HEK293 (cell line): Measurements from ENCODE around the gene RACGAP1.
A peak's percentile ranks its signal among the peaks of the same experiment; 100 is the strongest.

Experiments
- CTCF ChIA-PET: fragments of 350-600 bp; formaldehyde crosslinking; extraction: SDS; loops from one replicate; lab custom pipeline; 2021; ENCODE audit warnings: antibody characterized with exemption; lab: Yijun Ruan, JAX
- POLR2A ChIA-PET: fragments of 300-600 bp; formaldehyde crosslinking; extraction: SDS; loops from one replicate; lab custom pipeline; 2020; ENCODE audit warnings: antibody characterized with exemption, inconsistent platforms; lab: Yijun Ruan, JAX
- H3K27ac ChIP-seq: fragments of 200-500 bp; sonication (Bioruptor generic); 2 replicates; pipeline ENCODE4 v1.5.1; 2014; ENCODE audit warnings: low read depth, low read length, control low read depth, inconsistent platforms; ENCODE audit errors: extremely low read depth
- H3K36me3 ChIP-seq, 2 experiments: fragments of 200-500 bp in 1 of 2; sonication (Bioruptor generic) in 1 of 2; 1 replicate in 1 of 2; 2 replicates in 1 of 2; pipeline ENCODE4 v1.5.1; 2014 to 2017; ENCODE audit warnings: inconsistent platforms in 2 of 2, low read length in 2 of 2; ENCODE audit not compliant: control insufficient read depth in 2 of 2, insufficient read depth in 1 of 2
- H3K4me1 ChIP-seq: fragments of 200-500 bp; sonication (Bioruptor generic); 2 replicates; pipeline ENCODE4 v1.5.1; 2014; ENCODE audit warnings: mild to moderate bottlenecking, low read length, inconsistent platforms; ENCODE audit not compliant: control insufficient read depth, insufficient read depth
- H3K4me3 ChIP-seq: 2 replicates; pipeline ENCODE4 v1.5.1; 2011; ENCODE audit warnings: low read depth, mild to moderate bottlenecking, control low read depth, low read length, moderate library complexity
- H3K9me3 ChIP-seq: fragments of 200-500 bp; sonication (Bioruptor generic); 2 replicates; pipeline ENCODE4 v1.5.1; 2014; ENCODE audit warnings: low read depth, low read length, inconsistent platforms; ENCODE audit not compliant: control insufficient read depth, insufficient read depth
- PATZ1 ChIP-seq: fragments of 450-650 bp; formaldehyde crosslinking; IDR thresholded peaks from 2 replicates; pipeline ENCODE4 v1.5.1; 2016; ENCODE audit warnings: missing biosample characterization, missing genetic modification characterization
- TSHZ1 ChIP-seq: fragments of 450-650 bp; formaldehyde crosslinking; IDR thresholded peaks from 2 replicates; pipeline ENCODE4 v1.5.1; 2016; ENCODE audit warnings: missing biosample characterization, missing genetic modification characterization, borderline replicate concordance
- ZFP3 ChIP-seq: fragments of 450-650 bp; formaldehyde crosslinking; IDR thresholded peaks from 2 replicates; pipeline ENCODE4 v1.5.1; 2016; ENCODE audit warnings: low read depth, missing biosample characterization, missing genetic modification characterization
- ZNF114 ChIP-seq: fragments of 450-650 bp; formaldehyde crosslinking; IDR thresholded peaks from 2 replicates; pipeline ENCODE4 v1.5.0; 2017; ENCODE audit warnings: missing biosample characterization, missing genetic modification characterization
- ZNF16 ChIP-seq: fragments of 450-650 bp; formaldehyde crosslinking; IDR thresholded peaks from 2 replicates; pipeline ENCODE4 v1.5.1; 2016; ENCODE audit warnings: low read depth, missing biosample characterization, missing genetic modification characterization
- ZNF426 ChIP-seq: fragments of 450-650 bp; formaldehyde crosslinking; IDR thresholded peaks from 2 replicates; pipeline ENCODE4 v1.5.1; 2017; ENCODE audit warnings: missing biosample characterization, missing genetic modification characterization, mild to moderate bottlenecking, inconsistent platforms, moderate library complexity
- ZNF521 ChIP-seq: fragments of 450-650 bp; formaldehyde crosslinking; IDR thresholded peaks from 2 replicates; pipeline ENCODE4 v1.5.1; 2017; ENCODE audit warnings: missing biosample characterization, mild to moderate bottlenecking, missing genetic modification characterization
- ZNF530 ChIP-seq: fragments of 450-650 bp; formaldehyde crosslinking; IDR thresholded peaks from 2 replicates; pipeline ENCODE4 v1.5.1; 2016; ENCODE audit warnings: low read depth, missing biosample characterization, missing genetic modification characterization
- ZNF610 ChIP-seq: fragments of 450-650 bp; formaldehyde crosslinking; IDR thresholded peaks from 2 replicates; pipeline ENCODE4 v1.5.1; 2016; ENCODE audit warnings: missing biosample characterization, missing genetic modification characterization, borderline replicate concordance
- ZNF623 ChIP-seq: fragments of 450-650 bp; formaldehyde crosslinking; IDR thresholded peaks from 2 replicates; pipeline ENCODE4 v1.5.1; 2016; ENCODE audit warnings: missing biosample characterization, missing genetic modification characterization
- ZNF664 ChIP-seq: fragments of 450-650 bp; formaldehyde crosslinking; IDR thresholded peaks from 2 replicates; pipeline ENCODE4 v1.5.1; 2016; ENCODE audit warnings: missing biosample characterization, missing genetic modification characterization
- ZNF704 ChIP-seq: fragments of 450-650 bp; formaldehyde crosslinking; IDR thresholded peaks from 2 replicates; pipeline ENCODE4 v1.5.1; 2016; ENCODE audit warnings: missing biosample characterization, missing genetic modification characterization
- ZNF785 ChIP-seq: fragments of 450-650 bp; formaldehyde crosslinking; IDR thresholded peaks from 2 replicates; pipeline ENCODE4 v1.5.1; 2016; ENCODE audit warnings: missing biosample characterization, missing genetic modification characterization
- TF ChIP-seq, protein P1 (sequence below): fragments of 450-650 bp; formaldehyde crosslinking; IDR thresholded peaks from 2 replicates; pipeline ENCODE4 v1.5.1; 2016; ENCODE audit warnings: missing biosample characterization, missing genetic modification characterization
- TF ChIP-seq, protein P2 (sequence below): fragments of 450-650 bp; formaldehyde crosslinking; IDR thresholded peaks from 2 replicates; pipeline ENCODE4 v1.5.1; 2017; ENCODE audit warnings: missing biosample characterization, missing genetic modification characterization
- TF ChIP-seq, protein P3 (sequence below): fragments of 450-650 bp; formaldehyde crosslinking; optimal IDR thresholded peaks from 2 replicates; pipeline ENCODE3; 2016; ENCODE audit warnings: missing biosample characterization, mild to moderate bottlenecking, missing genetic modification characterization

Gene RACGAP1

GRCh38 chr12:50049254-50050118 lies 24.2 kb upstream of the RACGAP1 start:
- ChIA-PET POLR2A (interaction anchor here (0.6 to 0.7 kb wide), 2 partner anchors 16 to 228 kb away, joined by 4 to 5 read pairs; no protein-coding TSS in a partner anchor), CTCF (interaction anchor here (0.9 to 4.1 kb wide), 4 partner anchors 11 to 182 kb away, joined by 3 to 55 read pairs (median 6); no protein-coding TSS in a partner anchor)
- TF ChIP-seq ZNF426 (tag by site-specific recombination) (no peak), ZNF623 (tag by site-specific recombination) (no peak), ZNF664 (tag by site-specific recombination) (peak; percentile 92), ZFP3 (tag by site-specific recombination) (peak; percentile 77), ZNF704 (no peak), ZNF530 (tag by site-specific recombination) (no peak), PATZ1 (tag by site-specific recombination) (no peak)
- TF ChIP-seq, protein P1, sequence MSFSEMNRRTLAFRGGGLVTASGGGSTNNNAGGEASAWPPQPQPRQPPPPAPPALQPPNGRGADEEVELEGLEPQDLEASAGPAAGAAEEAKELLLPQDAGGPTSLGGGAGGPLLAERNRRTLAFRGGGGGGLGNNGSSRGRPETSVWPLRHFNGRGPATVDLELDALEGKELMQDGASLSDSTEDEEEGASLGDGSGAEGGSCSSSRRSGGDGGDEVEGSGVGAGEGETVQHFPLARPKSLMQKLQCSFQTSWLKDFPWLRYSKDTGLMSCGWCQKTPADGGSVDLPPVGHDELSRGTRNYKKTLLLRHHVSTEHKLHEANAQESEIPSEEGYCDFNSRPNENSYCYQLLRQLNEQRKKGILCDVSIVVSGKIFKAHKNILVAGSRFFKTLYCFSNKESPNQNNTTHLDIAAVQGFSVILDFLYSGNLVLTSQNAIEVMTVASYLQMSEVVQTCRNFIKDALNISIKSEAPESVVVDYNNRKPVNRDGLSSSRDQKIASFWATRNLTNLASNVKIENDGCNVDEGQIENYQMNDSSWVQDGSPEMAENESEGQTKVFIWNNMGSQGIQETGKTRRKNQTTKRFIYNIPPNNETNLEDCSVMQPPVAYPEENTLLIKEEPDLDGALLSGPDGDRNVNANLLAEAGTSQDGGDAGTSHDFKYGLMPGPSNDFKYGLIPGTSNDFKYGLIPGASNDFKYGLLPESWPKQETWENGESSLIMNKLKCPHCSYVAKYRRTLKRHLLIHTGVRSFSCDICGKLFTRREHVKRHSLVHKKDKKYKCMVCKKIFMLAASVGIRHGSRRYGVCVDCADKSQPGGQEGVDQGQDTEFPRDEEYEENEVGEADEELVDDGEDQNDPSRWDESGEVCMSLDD: no peak
- Histone ChIP-seq H3K36me3 (no peaks in the 10 kb centered on the region), H3K9me3 (no peaks in the 10 kb centered on the region), H3K4me1 (no peaks in the 10 kb centered on the region), H3K4me3 (no peak overlapping the region), H3K27ac (no peak overlapping the region)

DNA sequence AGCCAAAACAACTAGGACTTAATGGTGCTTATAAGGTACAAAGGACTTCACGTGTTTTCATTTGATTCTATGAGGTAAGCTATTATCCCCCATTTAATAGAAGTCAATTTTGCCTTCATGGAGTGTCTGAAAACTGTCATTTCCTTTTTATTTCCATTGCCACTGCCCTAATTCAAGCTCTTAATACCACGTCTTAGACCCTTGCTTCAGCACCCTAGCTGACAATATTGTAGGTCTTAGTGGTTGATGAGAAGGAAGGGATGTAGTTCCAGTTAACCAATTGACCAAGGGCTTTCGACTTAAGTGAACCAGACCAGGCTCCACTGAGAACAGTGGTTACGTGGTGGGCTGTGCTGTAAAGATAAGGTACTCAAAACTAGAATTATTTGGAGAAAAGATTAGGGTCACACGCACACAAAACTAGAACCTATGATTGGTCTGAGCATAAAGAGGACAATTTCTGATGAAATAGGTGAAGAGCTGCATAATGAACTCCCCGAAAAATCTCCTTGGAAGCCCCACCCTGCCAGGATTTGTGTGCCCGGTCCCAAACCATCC lies 22.5 kb upstream of the RACGAP1 start:
- ChIA-PET POLR2A (no interaction called here), CTCF (interaction anchor here (0.6 to 4.1 kb wide), 7 partner anchors 8 to 274 kb away, joined by 3 to 55 read pairs (median 8); no protein-coding TSS in a partner anchor)
- no peak overlapping the region for H3K4me3 ChIP-seq
- H3K27ac ChIP-seq: no peak overlapping the region
- H3K36me3 ChIP-seq: no peaks in the 10 kb centered on the region
- H3K4me1 ChIP-seq: no peaks in the 10 kb centered on the region
- H3K9me3 ChIP-seq: no peaks in the 10 kb centered on the region
- TF ChIP-seq TSHZ1 (tag by site-specific recombination) (no peak), ZNF521 (no peak), ZNF785 (tag by site-specific recombination) (no peak), ZNF16 (tag by site-specific recombination) (no peak), ZNF114 (tag by site-specific recombination) (no peak), ZNF610 (no peak)
- TF ChIP-seq, protein P2, sequence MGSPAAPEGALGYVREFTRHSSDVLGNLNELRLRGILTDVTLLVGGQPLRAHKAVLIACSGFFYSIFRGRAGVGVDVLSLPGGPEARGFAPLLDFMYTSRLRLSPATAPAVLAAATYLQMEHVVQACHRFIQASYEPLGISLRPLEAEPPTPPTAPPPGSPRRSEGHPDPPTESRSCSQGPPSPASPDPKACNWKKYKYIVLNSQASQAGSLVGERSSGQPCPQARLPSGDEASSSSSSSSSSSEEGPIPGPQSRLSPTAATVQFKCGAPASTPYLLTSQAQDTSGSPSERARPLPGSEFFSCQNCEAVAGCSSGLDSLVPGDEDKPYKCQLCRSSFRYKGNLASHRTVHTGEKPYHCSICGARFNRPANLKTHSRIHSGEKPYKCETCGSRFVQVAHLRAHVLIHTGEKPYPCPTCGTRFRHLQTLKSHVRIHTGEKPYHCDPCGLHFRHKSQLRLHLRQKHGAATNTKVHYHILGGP: no peak
- TF ChIP-seq, protein P3, sequence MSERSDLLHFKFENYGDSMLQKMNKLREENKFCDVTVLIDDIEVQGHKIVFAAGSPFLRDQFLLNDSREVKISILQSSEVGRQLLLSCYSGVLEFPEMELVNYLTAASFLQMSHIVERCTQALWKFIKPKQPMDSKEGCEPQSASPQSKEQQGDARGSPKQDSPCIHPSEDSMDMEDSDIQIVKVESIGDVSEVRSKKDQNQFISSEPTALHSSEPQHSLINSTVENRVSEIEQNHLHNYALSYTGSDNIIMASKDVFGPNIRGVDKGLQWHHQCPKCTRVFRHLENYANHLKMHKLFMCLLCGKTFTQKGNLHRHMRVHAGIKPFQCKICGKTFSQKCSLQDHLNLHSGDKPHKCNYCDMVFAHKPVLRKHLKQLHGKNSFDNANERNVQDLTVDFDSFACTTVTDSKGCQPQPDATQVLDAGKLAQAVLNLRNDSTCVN: no peak
